ENCODE measurements around the gene MBNL1.

MBNL1 gene

DNA sequence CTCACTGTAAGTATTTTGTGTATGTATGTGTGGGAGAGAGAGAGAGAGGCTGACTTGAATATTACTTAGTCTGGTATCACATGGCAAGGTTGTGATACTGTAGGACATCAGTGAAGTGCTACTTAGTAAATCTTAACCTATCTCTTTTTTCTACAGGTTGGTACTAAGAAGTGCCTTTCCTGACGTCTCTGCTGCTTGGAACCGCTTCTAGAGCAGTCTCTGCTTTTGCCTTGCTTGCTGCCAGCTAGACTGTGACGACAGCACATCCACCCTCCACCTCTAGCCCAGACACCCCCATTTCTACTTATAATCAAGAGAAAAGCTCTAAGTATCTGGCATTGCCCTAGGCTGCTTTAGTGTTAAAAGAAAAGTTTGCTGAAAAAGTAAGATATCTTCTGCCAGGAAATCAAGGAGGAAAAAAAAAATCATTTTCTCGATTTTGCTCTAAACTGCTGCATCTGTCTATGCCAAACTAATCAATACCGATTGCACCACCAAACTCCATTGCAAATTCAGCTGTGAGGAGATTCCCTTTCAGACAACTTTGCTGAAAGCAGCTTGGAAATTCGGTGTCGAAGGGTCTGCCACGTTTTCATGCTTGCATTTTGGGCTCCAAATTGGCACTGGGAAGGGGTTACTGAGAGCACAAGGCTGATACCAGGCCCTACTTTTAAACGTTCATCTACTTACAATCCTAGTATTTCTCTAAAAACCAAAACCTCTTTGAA, 30.7 kb downstream of the MBNL1 start:
- no peak for DNase-seq

DNA sequence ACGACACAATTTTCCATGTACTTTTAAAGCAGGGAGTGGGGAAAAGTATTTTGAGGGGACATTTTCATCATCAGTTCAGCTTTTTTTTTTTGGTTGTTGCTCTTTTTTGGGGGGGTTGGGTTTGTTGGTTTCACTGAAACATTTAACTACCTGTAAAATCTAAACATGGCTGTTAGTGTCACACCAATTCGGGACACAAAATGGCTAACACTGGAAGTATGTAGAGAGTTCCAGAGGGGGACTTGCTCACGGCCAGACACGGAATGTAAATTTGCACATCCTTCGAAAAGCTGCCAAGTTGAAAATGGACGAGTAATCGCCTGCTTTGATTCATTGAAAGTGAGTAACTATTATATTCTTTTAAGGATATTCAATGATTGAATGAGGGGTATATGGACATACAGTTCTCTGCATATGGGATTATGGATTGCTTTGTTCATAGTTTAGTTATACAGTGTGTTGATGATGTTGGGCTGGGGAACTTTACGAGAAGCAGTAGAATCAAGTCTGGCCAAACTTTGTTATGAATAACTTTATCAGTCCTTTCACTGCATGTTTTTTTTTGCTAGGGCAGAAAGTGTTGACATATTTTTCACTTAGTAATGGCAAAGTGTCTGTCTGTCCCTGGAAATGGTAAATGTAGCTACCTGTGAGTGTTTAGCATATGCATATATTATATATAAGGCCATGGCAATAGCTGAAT, 31.5 kb downstream of the MBNL1 start:
- no peak for DNase-seq

DNA sequence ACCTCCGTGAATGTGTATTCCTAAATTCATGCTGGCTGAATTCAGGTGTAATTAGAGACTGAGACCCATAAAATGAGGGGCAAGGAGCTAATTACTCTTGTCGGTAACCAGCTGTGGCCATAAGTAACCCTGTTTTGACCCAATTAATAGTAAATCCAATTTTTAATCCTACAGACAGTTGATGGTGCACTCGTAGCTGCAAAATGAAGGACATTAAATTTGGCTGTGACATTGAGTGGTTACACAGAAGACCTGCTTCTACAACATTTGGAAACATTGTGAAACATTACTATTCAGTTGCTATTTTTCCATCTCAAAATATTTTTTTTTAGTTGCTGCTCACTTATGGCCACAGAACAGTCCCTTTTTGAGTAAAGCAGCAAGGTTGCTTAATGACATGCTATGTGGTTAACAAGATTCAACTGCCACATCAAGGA, 33.0 kb downstream of the MBNL1 start:
- DNase-seq = no peak

DNA sequence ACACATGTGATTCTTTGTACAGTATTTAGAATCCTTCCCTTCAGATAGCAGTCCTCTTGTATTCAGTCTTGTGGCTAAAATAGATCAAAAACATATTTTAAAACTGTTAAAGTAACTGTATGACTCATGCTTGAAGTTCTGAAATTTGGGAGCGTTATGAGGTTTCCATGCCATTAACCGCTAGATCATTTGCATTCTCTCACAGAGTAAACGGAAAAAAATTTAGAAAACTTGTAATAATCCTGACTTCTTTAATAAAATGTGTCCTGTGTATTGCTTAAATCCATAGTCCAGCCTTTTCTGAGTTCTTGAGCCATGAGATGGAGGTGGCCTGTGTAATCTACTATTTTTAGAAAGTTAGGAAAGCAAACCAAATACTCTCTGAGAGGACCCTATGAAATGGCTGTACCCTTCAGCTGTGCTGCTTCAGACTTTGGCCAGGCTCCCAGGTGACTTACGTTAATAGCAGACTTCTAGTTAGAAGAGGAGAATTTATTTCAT, 33.8 kb downstream of the MBNL1 start:
- no peak for DNase-seq

DNA sequence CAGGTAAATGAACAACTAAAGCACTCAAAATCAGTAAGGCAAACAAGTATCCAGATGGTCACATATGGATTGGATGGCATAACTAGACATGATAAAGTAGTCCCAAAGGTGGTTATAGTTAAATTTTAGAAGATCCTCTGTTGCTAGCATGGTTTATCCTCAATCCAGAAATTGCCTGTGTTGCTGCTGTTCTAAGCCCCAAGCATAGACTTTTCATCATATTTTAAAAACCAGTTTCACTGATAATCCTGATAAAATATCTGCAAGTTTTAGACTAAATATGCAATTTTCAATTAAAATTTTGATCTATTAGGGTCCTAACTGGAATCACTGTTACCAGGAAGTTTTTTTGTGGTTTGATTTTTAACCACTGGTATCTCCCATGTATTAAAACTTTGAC, 35.4 kb downstream of the MBNL1 start:
- no peak for DNase-seq

DNA sequence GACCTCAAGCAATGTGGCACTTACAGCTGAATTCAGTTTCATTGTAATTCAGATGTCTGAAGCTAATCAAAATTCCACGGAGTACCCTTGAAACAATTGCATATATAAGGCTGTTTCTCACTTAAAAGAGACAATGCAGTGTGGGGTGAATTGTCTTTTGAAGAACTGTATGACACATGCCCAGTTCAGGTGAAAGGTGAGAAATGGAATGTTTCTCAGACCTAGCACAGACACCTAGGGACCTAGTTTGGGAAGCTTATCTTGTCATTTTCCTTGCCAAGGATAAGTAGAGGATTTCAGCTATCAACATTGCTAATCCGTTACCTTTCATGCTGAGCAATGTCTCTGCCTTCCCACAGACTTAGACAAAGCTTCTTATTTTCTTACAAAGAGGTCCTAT, 36.3 kb downstream of the MBNL1 start:
- no peak for DNase-seq

DNA sequence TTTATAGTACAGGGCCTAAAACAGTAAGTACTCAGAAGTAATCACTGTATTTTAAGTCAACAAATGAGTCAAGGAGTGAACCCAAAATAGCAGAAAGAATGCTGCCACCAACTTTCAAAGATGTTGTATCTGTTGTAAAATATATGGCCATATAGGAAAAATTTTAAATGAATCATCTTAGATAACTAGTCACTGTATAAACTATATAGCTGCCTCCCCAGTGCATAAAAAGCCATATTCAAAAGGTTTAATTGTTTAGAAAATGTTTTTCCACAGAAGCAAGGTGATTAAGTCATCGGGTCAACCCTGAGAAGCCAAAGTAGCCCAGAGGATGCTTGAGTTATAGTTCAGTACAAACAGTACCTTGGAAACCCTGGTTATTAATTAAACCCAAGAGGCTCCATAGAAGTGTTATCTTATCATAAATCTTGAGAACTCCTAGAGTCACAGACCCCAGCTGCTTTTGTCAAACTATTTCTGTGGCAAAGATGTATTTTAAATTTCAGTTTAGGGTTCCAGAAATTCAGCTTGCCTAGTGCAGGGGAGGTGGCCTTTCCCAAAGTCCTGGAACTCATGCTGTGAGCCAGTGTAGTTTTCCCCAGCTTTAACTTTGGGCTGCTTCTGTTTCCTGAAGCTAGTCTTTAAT, 39.2 kb downstream of the MBNL1 start:
- DNase-seq = no peak

DNA sequence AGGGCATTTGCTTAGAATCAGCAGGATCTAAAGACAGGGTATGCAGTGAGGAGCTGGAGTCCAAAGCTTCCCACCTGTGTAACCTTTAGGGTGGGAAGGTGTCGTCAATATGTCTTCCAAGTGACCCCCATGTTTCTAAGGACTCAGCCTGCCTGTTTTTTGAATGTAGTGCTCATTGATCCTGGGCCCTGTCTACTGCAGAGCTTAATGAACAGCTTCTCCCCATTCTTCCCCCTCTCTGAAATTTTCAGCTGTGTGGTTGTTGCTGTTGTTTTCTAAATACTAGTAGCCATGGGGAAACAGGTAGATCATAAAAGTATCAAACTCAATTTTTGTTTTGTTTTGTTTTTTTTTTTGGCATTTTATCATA, 39.7 kb downstream of the MBNL1 start:
- DNase-seq = no peak

DNA sequence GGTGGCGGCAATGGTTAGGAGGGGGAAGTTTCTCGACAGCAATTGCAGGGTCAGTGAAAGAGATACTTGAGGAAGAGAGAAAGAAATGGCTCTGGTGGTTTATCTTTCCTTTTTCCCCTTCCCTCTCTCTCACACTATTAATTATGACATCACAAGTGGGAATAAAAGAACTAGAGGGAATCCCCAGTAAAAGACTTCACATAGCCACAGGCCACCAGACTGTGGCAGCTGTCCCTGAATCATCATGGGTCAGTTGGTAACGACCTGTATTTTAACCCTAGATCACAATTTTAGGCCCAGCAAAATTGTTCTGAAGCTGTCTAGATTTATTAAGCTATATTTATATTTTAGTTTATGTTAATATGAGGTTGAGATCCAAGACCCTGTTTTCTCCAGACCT, 40.3 kb downstream of the MBNL1 start:
- no peak for DNase-seq

DNA sequence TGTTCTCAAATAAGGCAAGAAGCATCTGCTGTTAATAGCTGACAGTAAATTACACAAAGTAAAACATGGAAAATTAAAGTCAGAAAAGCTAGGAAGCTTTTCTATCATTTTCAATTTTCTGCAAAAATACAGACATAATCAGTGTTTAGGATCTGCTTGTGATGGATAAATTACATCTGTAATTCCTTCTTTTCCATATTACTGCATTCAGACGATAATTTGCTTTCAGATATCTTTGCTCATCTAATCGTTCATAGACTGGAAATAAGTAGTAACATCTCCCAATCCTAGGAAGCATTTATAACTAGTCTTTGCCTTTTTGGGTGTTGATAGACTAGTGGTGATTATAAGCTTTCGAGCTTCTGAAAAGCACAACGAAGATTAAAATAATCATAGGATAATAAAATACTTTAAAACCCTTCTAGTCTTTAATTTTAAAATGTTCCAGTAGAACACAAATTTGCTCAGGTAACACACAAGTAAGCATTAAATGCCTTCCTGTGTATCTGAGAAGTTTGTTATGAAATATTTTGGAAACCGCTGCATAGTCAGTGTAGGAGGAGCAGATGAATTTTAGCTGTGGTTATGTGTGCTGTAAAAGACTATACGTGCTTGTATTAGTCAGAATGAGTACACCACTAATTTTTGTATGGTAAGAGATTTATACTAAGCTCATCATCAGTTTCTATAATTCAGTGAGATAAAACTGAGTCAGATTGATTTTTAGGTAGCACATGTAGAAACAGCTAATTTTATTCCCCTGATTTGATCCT, 41.0 kb downstream of the MBNL1 start:
- no peak for DNase-seq

DNA sequence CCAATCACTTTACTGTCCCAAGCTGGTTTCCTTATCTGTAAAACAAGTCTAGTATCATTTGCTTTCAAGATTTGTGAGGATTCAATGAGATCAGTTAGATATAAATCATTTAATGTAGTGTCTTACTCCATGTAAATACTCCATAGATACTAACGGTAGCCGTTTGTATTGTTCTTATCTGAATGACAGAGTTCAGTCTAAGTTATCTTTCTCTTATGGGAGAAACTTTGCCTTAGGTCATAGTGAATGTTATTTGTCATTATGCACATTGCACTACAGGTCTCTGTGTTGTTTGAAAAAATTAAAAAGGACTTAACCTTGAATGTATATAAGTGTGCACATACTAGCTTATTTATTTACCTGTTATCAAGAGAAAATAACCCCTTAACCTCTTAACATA, 44.7 kb downstream of the MBNL1 start:
- peak; percentile 30 for DNase-seq

DNA sequence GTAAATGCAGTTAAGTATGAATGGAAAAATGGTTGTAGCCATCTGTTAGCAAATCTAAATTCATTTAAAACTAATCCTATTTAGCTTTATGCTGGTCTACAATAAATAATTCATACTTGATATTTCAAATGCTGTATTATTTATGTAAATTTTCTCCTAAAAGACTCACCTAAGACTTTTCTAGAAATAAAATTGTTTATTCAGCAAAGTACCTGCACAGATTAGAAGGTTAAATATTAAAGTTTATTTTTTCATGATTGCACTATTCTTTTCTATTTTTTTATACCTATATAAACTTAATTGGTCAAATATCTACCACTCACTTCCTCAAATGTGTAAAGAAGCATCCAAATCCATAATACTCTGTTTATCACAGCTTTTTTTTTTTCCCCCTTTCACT, 45.2 kb downstream of the MBNL1 start:
- DNase-seq = no peak

DNA sequence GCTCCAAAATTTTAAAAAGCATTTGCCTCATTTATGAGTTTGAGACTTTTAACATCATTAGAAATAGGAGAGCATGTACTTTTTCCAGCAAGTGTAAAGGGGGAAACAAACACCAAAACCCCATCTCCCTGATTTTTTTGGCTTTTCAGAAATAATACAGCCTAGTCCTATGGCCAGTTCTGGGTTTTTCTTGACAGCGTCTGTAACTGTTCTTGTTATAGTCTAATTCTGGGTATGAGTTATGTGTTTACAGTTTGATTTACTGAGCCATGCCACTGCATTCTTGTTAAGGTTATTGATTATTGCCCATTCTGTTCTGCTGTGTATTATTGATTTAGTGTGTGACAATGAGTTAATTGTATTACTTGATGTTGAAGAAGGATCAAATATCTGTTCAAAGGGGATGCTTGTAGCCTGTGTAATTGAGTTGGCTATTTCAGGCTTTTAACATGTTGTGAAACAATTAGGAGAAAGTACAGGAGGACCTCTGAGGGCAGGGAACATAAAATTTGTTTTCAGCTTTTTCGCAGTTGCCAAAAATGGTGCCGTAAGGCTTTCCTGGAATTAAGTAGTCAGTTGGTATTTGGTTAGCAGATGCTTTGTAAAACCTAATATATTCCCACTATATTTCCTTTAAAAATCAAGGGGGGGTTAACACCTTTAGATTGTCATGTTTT, 46.1 kb downstream of the MBNL1 start:
- DNase-seq = no peak

DNA sequence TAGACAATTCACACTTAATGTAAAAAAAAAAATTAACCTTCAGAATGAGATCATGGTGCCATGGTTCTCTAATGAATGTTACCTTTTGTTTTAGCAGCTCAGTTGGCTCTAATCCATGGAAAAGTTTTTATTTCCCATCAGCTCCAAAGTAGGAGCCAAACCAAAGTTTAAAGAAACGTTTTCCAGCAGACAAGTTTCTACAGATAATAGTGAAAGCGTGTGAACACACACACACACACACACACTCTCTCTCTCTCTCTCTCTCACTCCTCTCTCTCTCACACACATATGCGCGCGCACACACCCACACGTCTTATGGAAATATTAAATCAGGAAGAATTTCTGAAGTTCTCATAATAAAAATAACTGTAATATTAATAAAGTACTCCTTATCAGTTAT, 46.9 kb downstream of the MBNL1 start:
- no peak for DNase-seq

DNA sequence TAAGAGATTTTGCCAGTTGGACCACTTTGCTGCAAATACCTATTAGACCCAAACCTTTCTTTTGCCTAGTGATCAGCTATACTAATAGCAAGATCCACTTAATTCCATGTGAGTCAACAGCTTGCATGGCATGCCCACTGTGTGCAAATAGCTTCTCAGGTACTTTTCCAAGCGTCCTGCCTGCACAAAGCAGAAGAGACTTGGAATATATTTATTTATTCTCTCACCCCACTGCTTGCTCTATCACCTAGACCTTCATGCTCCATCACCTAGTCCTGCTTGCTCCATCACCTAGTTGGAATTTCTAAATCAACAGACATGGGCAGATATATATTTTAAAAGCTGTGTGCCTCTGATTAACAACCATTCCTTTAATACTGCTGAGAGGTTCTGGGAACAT, 47.6 kb downstream of the MBNL1 start:
- DNase-seq = no peak

DNA sequence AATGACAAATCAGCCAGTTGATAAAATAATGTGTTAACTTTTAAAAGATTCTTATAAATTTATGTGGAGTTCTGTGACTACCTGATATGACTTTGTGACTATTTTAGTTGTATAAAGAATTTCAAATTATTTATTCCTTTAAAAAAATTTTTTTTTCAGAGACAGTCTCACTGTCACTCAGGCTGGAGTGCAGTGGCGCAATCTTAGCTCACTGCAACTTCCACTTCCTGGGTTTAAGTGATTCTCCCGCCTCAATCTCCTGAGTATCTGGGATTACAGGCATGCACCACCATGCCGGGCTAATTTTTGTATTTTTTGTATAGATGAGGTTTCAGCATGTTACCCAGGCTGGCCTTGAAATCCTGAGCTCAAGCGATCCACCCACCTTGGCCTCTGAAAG, 48.5 kb downstream of the MBNL1 start:
- DNase-seq = no peak

DNA sequence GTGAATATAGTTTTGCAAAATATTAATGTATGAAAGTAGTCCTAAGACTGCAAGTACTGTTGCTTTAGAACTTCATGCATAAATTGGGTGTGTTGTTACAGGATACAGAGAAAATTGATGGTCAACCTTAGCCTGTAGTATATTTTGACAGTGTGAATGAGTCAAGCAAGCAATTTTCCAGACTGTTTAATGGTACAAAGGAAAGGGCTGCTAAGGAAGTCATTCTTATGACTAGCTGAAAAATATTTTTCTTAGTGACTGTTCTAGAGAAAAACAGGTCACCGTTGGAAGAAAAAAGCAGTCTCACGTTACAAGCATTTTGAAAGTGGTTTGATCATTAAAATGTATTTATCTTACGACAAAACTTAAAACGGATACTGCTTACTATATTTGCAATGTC, 49.2 kb downstream of the MBNL1 start:
- DNase-seq = no peak

DNA sequence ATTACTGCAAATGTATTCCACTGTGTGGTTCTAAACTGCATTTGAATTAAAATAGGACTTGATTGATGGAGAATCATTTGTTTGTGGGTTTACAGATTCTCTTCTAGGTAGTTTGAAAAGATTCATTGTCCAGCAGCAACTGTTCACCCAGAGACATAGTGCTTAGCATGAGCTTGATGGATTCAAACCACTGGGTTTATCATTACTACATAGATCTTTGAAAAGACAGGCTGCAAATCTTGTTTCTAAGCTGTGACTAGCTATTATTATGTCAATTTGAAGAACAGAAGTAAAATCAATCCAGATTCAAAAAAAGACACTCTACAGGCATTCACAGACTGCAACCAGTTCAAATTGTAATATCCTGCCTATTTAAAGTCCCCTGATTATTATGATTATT, 49.8 kb downstream of the MBNL1 start:
- no peak for DNase-seq

DNA sequence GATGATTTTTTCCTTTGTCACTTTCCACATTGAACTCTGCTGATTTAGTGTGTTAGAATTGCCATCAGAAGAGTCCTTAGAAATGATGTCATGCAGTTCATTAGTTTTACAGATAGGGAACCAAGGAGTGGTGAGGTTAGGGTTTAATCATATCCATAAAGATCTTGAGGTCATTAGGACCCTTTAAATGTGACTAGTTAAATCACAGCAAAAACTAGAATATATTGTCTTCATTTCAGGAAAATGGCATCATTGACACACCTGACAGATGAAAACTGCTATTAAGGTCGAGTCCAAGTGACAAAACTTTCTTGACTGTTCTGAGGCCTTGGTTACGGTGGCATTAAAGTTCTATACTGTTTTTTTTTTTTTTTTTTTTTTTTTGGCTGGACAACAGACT, 50.5 kb downstream of the MBNL1 start:
- DNase-seq = no peak

DNA sequence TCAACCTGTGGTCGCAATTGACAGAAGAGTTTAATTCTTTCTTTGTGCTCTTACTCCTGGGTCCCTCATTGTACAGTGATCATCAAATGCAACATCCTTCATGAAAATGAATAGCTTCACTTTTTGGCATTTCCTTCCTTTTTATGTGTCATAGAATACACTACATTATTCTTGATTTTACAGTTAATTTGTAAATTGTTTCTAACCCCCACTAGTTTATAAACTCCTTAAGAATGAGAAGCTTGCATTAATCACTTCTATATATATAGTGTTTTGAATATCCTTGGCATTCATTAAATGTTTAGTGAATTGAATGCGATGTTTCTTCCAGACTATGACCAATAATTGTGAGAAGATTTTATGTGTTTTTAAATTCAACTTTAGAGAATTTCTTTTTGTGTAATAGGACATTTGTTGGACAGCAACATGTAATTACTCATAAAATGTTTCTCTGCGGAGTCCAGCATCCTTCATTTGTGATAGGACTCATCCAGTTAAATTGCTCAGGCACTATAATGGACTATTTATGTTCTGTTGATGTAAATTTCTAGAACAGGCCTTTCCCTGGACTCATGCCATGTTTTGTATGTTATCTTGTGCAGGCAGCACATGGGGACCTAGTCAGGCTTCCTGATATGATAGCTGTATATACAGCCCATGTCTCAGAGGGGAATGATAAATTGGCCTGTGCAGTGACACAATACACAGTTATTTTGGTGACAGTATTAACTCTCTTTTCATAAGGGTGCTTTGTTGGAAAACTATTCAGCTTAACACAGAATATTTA, 51.3 kb downstream of the MBNL1 start:
- peak; percentile 98 for DNase-seq

DNA sequence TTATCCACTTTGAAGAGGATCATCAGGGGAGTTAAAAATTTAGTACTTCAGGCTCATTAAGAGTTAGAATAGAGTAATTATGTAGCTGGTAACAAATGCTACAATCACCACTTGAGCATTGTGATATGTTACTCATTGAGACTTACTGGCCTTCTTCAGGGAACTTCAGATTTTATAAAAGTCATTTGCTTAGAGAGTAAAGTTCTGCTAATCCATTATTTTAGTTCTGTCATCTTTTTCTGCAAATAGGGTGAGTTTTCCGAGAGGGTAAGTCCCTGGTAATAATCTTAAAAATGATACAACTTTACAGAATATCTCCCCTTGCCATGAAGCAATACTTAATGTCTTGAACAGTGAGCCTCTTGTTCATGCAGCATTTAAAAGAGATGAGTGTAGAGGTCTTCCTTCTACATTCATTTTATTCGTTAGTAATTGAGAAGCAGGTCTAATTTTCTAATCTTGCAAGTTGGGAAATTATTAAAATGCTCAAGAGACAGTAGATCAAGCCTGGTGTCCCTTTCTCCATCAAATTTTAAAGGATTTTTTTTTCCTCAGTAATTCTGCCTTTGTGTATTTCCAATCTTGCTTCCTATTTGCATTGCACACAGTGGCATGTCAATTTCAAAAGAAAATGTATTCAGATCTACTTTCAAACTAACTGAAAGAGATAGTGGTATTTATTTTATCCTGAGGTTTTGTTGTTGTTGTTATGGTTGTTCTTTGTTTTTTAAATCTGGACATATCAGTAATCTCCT, 52.6 kb downstream of the MBNL1 start:
- no peak for DNase-seq

Measured in hematopoietic multipotent progenitor cell treated with erythropoietin and hydrocortisone succinate and interleukin-3 and kit ligand, for 8 days (in vitro differentiated cells).